GM18907 (cell line): ENCODE data around the gene TMEM223.
"Not testable (repeated sequence)": the region's sequence is repeated elsewhere in the genome, so short reads cannot be mapped to it uniquely, and the experiment has no call there.

ENCODE experiments used
- ATAC-seq: cut with Tn5 transposase; IDR thresholded peaks from one replicate; pipeline ENCODE4 v1.9.1; 2021; ENCODE audit warnings: mild to moderate bottlenecking, moderate library complexity; ENCODE audit not compliant: unreplicated experiment

The TMEM223 gene

DNA sequence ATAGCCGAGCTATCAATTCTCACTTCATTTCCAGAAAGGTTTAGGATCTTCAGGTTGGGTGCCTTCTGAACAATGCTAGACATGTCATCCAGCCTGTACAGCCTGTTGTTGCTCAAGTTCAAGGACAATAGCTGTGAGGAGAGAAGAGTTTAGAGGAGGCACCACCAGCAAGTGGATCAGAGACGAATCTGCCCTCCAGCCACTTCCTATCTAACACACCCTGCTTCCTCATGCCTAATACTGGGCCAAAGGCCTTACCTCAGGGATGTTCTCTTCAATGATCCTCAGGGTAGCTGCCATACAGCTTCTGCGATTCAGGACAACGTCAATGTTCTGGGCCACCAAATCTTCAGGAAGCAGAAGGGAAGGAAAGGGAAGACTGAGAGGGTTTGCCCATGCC, 9.3 kb upstream of the TMEM223 start:
- no peak for ATAC-seq

GRCh38 chr11:62799486-62799885, 7.7 kb upstream of the TMEM223 start:
- no peak for ATAC-seq

DNA sequence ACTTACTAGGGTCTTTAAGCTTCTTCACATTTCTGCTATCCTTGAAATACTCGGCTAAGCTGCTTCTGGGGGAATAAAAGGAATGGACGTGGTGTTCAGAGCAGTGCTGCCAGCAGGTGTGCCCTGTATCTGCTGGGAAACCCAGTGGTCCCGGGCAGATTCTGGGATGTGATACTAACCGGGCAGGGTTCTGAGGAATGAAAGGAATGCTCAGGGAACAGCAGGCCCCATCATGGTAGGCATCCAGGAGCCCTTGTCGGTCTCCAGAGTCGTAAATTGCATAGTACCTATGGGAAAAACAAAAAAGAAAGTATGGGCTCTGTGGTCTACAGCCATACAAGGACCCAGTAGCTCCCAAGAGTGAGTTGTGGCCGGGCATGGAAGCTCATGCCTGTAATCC, 4.5 kb upstream of the TMEM223 start:
- ATAC-seq = no peak

DNA sequence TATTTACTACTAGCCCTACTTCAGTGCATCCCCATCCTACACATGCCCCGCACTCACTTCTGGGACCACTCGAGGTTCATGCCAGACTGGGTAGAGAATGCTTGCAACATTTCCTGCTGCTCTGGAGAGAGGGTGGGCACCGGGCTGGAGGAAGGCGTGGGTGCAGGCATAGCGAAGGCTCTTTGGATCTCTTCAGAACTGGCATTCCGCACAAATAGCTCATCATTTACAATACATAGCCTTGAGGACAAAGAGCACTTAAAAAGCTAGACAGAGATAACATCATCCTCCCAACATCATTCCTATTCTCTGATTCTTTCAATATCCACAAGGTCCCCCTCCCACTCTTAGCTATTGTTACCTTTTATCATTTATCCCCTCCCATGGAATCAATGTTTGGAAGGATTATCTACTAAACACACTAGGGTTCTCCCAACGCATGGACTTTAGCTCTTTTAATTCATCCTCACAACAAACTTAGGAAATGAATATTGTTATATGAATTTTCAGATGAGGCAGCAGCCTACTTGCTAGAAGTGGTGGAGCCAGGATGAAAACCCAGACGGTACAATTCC, 2.5 kb upstream of the TMEM223 start:
- ATAC-seq = no peak

- ATAC-seq = no peak
Observed at GRCh38 chr11:62792202-62792575, 383 bp upstream of the TMEM223 start.

GRCh38 chr11:62789576-62789975, 2.2 kb downstream of the TMEM223 start:
- no peak for ATAC-seq

GRCh38 chr11:62788991-62789390, 2.8 kb downstream of the TMEM223 start:
- no peak for ATAC-seq

- peak; percentile 62 for ATAC-seq
Observed at GRCh38 chr11:62787005-62787759, 4.6 kb downstream of the TMEM223 start, which contains the start of gene TMEM179B. TMEM179B (plus strand) TSS chr11:62787402; CDS start chr11:62787432, 30 bp downstream.

- peak; percentile 69 for ATAC-seq
Observed at GRCh38 chr11:62786318-62787004, 5.3 kb downstream of the TMEM223 start.

DNA sequence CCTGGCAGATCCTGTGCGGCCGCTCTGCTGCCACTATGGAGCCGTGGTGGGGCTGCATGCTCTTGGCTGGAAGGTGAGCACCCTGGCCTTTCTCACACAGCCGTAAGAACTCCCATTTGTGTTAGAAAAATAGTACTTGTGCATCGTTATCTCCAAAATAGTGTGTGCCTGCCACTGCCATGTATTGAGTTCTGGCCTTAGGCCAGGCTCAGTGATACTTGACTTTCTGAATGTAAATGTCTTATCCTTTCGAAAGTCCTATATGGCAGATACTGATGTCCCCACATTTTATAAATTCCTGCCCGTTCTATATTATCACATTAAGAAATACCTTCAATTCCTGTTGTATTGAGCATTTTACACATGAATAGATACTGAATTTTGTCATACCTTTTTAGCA, 9.1 kb downstream of the TMEM223 start:
- ATAC-seq = no peak

DNA sequence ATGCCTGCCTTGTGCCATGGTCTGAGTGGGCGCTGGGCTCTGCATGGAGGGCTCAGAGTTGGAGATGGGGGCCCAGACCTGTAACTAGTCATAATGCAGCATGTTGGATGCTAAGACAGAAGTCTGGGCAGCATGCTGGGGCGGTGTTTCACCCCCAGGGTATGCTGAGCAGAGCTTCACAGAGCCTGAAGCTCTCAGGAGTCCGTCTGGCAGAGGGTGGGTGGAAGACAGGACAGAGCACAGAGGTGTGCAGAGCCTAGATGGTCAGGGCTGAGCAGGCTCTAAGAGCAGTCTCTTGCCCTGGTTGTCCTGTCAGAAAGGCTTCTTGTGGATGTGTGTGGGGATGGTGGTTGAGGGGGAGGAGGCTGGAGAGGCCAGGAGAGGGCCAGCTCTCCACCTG, 13.4 kb downstream of the TMEM223 start:
- ATAC-seq = no peak

GRCh38 chr11:62777389-62777788, 14.4 kb downstream of the TMEM223 start:
- ATAC-seq = no peak

DNA sequence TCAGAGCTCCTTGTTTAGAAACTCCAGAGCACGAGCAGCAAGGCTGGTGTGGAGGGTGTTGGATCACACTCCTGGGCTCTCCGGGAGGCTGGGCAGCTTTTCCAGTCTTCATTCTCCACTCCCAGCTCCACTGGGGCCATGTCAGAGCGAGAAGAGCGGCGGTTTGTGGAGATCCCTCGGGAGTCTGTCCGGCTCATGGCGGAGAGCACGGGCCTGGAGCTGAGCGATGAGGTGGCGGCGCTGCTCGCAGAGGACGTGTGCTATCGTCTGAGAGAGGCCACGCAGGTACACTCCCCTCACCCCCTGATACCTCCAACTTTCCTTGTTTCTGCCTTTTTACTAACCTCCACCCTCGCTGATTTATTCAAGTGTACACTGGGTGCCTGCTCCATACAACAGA, 16.2 kb downstream of the TMEM223 start:
- ATAC-seq = no peak

GRCh38 chr11:62774407-62774806, 17.4 kb downstream of the TMEM223 start:
- no peak for ATAC-seq

DNA sequence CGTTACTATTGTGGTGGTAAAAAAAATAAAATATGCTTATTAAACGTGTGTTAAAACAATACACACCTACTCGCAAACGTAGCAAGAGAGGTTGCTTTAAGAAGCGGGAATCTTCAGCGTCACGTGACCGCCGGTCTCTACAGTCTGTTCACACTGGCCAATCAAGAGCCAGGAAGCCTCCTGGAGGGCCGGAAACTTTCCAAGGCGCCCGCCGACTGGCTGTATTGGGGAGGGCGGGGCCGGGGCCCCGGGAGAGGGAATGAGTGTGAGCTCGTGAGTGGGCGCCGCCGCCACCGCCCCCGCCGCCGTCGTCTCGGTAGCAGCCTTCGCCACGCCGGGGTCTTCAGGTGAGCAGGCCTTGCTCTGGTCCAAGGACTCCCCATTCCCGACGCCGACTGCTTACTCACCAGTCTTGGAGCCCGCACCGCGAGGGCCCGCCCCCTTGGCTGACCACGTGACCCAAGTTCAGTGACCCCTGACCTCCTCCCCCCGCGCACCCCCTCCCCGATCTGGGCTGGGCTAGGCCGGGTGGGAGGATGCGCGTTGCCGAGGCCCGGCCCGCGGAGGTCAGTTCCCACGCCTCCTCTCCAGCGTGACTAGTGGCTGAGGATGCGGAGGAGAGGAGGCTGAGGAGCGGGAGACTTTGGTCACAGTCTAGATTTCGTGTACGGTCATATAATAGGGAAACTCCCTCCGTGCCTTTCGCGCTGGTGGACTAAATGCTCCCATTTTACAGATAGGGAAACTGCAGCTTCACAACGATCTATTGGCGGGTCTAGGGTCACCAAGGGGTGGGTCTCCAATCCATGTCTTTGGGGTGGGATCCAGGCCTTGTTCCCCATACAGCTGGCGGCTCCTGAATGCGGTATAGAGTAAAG, 20.4 kb downstream of the TMEM223 start, which contains the start of gene TAF6L:
TAF6L (plus strand) TSS at position 253 of the 878 bp plus-strand sequence. CDS start 4,388 bp downstream, outside the sequence.
- peak; percentile 77 for ATAC-seq

DNA sequence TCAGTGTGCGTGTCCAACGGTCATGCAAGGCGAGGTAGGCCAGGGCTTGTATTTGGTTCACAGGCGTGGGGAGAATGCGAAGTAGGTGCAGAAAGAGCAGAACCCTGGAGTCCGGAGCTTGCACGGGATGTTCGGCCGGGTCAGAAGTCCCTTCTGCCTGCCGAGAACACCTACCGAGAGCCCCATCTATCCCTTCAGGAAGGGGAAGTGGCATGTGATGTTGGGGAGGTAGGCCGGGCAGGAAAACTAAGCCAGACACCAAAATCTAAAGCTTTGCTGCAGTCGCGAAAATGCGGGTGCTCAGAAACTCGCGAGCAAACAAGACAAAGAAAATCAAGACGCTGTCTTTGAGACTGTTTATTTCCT, 21.0 kb downstream of the TMEM223 start:
- peak; percentile 12 for ATAC-seq

- not testable (repeated sequence) for ATAC-seq
Observed at GRCh38 chr11:62760867-62761227, 31.0 kb downstream of the TMEM223 start.

- ATAC-seq = no peak
Observed at GRCh38 chr11:62757846-62758788, 33.7 kb downstream of the TMEM223 start.

- no peak for ATAC-seq
Observed at GRCh38 chr11:62755086-62755615, 36.7 kb downstream of the TMEM223 start.
